Lower leg skin (tissue), 4 donors: ENCODE data around the gene TSPAN2. TPM values are rescaled to one million over a fixed set of nuclear protein-coding genes. Genes with fewer than 3 reads are reported as not detected.

ENCODE experiments used
- DNase-seq, 2 donors: peaks; one replicate each; pipeline ENCODE4 v3.0.0-alpha.2; 2019; ENCODE audit warnings: low spot score in 2 of 2
- H3K4me3 ChIP-seq: fragments of 200-600 bp; sonication (generic); 2 replicates; pipeline ENCODE4 v1.5.1; 2017; ENCODE audit warnings: mild to moderate bottlenecking, low read depth; ENCODE audit not compliant: poor library complexity, severe bottlenecking
- CTCF ChIP-seq, 3 donors: fragments of 450-650 bp; IDR thresholded peaks; one replicate each; pipeline ENCODE4 v1.5.1; 2016; ENCODE audit warnings: antibody characterized with exemption in 3 of 3, mild to moderate bottlenecking in 3 of 3, moderate library complexity in 2 of 3
- POLR2A ChIP-seq, 2 donors: fragments of 450-650 bp; IDR thresholded peaks; one replicate each; pipeline ENCODE4 v1.6.1; 2016 to 2017; ENCODE audit warnings: antibody characterized with exemption in 2 of 2, mild to moderate bottlenecking in 1 of 2, moderate library complexity in 1 of 2
- WGBS, 2 donors: methylation state at CpG; one replicate each; pipeline ENCODE4 v1.1.5; 2018; 5-methylcytosine and 5-hydroxymethylcytosine counted together
- intact Hi-C: fragments of 100-400 bp; cut with DNase I; formaldehyde crosslinking; loops from one replicate; pipeline ENCODE4 v1.15.0; 2023; ENCODE audit warnings: low total_unique reads
- total RNA-seq, 4 donors: library from RNA; depleted of rRNA; stranded (reverse); fragments of >200 nt; gene quantifications; one replicate each; pipeline ENCODE4 v1.1.0, GENCODE V29; 2016

Gene TSPAN2
- total RNA-seq, 4 donors from 2014 or later: 0.46 to 4.5 (median 2.2) TPM

- no peak overlapping the region for H3K4me3 ChIP-seq
- TF ChIP-seq POLR2A (IDR thresholded peaks at IDR 0.05) (no peak), CTCF (IDR thresholded peaks at IDR 0.05) (no peak)
- intact Hi-C loops: loop anchor here (10.0 kb wide), 1 partner anchor 57 kb away; no protein-coding TSS in a partner anchor
- no peak for DNase-seq
Measured at GRCh38 chr1:115041654-115042053, 47.6 kb downstream of the TSPAN2 start.

- 71 to 74% methylated on average over 2 of the region's 2 CpGs for WGBS, 2 donors
- intact Hi-C loops: loop anchor here (10.0 kb wide), 1 partner anchor 56 kb away; no protein-coding TSS in a partner anchor
- DNase-seq: no peak
- TF ChIP-seq POLR2A (IDR thresholded peaks at IDR 0.05): no peak
- no peak for TF ChIP-seq CTCF (IDR thresholded peaks at IDR 0.05)
- no peak overlapping the region for H3K4me3 ChIP-seq
Measured at GRCh38 chr1:115040501-115040900, 48.8 kb downstream of the TSPAN2 start.

- intact Hi-C loops: no loop called here
- H3K4me3 ChIP-seq: no peak overlapping the region
- 68 to 72% methylated on average over 4 of the region's 4 CpGs for WGBS, 2 donors
- DNase-seq: no peak
- TF ChIP-seq POLR2A (IDR thresholded peaks at IDR 0.05) (no peak), CTCF (IDR thresholded peaks at IDR 0.05) (no peak)
Measured at GRCh38 chr1:115036814-115037507, 52.3 kb downstream of the TSPAN2 start.

GRCh38 chr1:115035652-115036051, 53.7 kb downstream of the TSPAN2 start:
- H3K4me3 ChIP-seq: no peak overlapping the region
- no peak for DNase-seq
- no peak for TF ChIP-seq CTCF (IDR thresholded peaks at IDR 0.05)
- TF ChIP-seq POLR2A (IDR thresholded peaks at IDR 0.05): no peak
- intact Hi-C loops: no loop called here
- 78 to 86% methylated on average over 1 of the region's 1 CpG for WGBS, 2 donors

GRCh38 chr1:115031595-115031994, 57.7 kb downstream of the TSPAN2 start:
- TF ChIP-seq CTCF (IDR thresholded peaks at IDR 0.05) (no peak), POLR2A (IDR thresholded peaks at IDR 0.05) (no peak)
- intact Hi-C loops: no loop called here
- WGBS, 2 donors: 75% methylated on average over 2 of the region's 2 CpGs
- no peak for DNase-seq
- H3K4me3 ChIP-seq: no peak overlapping the region

GRCh38 chr1:115029526-115029925, 59.8 kb downstream of the TSPAN2 start, which contains the start of gene TSHB:
Gene TSHB, plus strand, starts transcription at chr1:115029826. Its CDS starts 3,537 bp downstream, at chr1:115033363.
- no peak for DNase-seq
- intact Hi-C loops: no loop called here
- H3K4me3 ChIP-seq: no peak within 1 kb of the TSS
- TF ChIP-seq CTCF (IDR thresholded peaks at IDR 0.05): no peak
- TF ChIP-seq POLR2A (IDR thresholded peaks at IDR 0.05): no peak
